ENCODE data around the gene AQP9.

AQP9 gene

GRCh38 chr15:58125333-58125732 lies 12.8 kb upstream of the AQP9 start:
- no peaks in the 10 kb centered on the region for H3K4me1 Mint-ChIP-seq
- DNase-seq (ENCODE audit: low spot score in 2 of 2) (no peak), ATAC-seq (no peak)
- H3K9me3 Mint-ChIP-seq = peaks cover 2% of the 10 kb centered on the region
- H3K36me3 Mint-ChIP-seq = no peaks in the 10 kb centered on the region
- H3K4me3 Mint-ChIP-seq = no peak overlapping the region
- H3K27ac Mint-ChIP-seq = no peak overlapping the region

GRCh38 chr15:58134886-58135285 lies 3.3 kb upstream of the AQP9 start:
- no peak for DNase-seq (ENCODE audit: low spot score in 2 of 2)
- Mint-ChIP-seq H3K4me3 (no peak overlapping the region), H3K36me3 (no peaks in the 10 kb centered on the region), H3K27ac (no peak overlapping the region), H3K4me1 (no peaks in the 10 kb centered on the region), H3K9me3 (no peaks in the 10 kb centered on the region)
- no peak for ATAC-seq

GRCh38 chr15:58135511-58136174 lies 2.5 kb upstream of the AQP9 start:
- H3K36me3 Mint-ChIP-seq = no peaks in the 10 kb centered on the region
- DNase-seq (ENCODE audit: low spot score in 2 of 2) = no peak
- H3K27ac Mint-ChIP-seq = no peak overlapping the region
- ATAC-seq = no peak
- no peak overlapping the region for H3K4me3 Mint-ChIP-seq
- no peaks in the 10 kb centered on the region for H3K4me1 Mint-ChIP-seq
- no peaks in the 10 kb centered on the region for H3K9me3 Mint-ChIP-seq

- Mint-ChIP-seq H3K27ac (no peak overlapping the region), H3K4me1 (no peaks in the 10 kb centered on the region), H3K36me3 (no peaks in the 10 kb centered on the region), H3K4me3 (no peak overlapping the region), H3K9me3 (no peaks in the 10 kb centered on the region)
- no peak for DNase-seq (ENCODE audit: low spot score in 2 of 2)
- ATAC-seq = no peak
Measured at GRCh38 chr15:58136731-58137130, 1.4 kb upstream of the AQP9 start.

GRCh38 chr15:58137686-58138085 lies 495 bp upstream of the AQP9 start:
- Mint-ChIP-seq H3K36me3 (no peaks in the 10 kb centered on the region), H3K27ac (no peak overlapping the region), H3K4me3 (no peak overlapping the region), H3K9me3 (no peaks in the 10 kb centered on the region), H3K4me1 (no peaks in the 10 kb centered on the region)
- DNase-seq (ENCODE audit: low spot score in 2 of 2) = no peak
- no peak for ATAC-seq

- no peak overlapping the region for H3K4me3 Mint-ChIP-seq
- no peaks in the 10 kb centered on the region for H3K4me1 Mint-ChIP-seq
- H3K27ac Mint-ChIP-seq = no peak overlapping the region
- DNase-seq (ENCODE audit: low spot score in 2 of 2) (no peak), ATAC-seq (no peak)
- no peaks in the 10 kb centered on the region for H3K36me3 Mint-ChIP-seq
- H3K9me3 Mint-ChIP-seq = no peaks in the 10 kb centered on the region
Measured at GRCh38 chr15:58139276-58139988, 1.3 kb downstream of the AQP9 start.

GRCh38 chr15:58139989-58140522 lies 1.9 kb downstream of the AQP9 start:
- ATAC-seq = no peak
- no peak overlapping the region for H3K27ac Mint-ChIP-seq

GRCh38 chr15:58141894-58142293 lies 3.7 kb downstream of the AQP9 start:
- Mint-ChIP-seq H3K9me3 (no peaks in the 10 kb centered on the region), H3K4me3 (no peak overlapping the region), H3K27ac (no peak overlapping the region), H3K4me1 (no peaks in the 10 kb centered on the region), H3K36me3 (no peaks in the 10 kb centered on the region)
- no peak for ATAC-seq
- DNase-seq (ENCODE audit: low spot score in 2 of 2) = no peak

More at GRCh38 chr15:58139989-58140522, 1.9 kb downstream of the AQP9 start:
- Mint-ChIP-seq H3K4me1 (no peaks in the 10 kb centered on the region), H3K36me3 (no peaks in the 10 kb centered on the region), H3K4me3 (no peak overlapping the region), H3K9me3 (no peaks in the 10 kb centered on the region)
- DNase-seq (ENCODE audit: low spot score in 2 of 2) = no peak

- no peaks in the 10 kb centered on the region for H3K9me3 Mint-ChIP-seq
Measured at GRCh38 chr15:58142827-58143461, 4.8 kb downstream of the AQP9 start.

GRCh38 chr15:58145606-58146005 lies 7.4 kb downstream of the AQP9 start:
- no peak overlapping the region for H3K27ac Mint-ChIP-seq
- H3K4me3 Mint-ChIP-seq = no peak overlapping the region
- ATAC-seq (no peak), DNase-seq (ENCODE audit: low spot score in 2 of 2) (no peak)
- no peaks in the 10 kb centered on the region for H3K36me3 Mint-ChIP-seq
- H3K9me3 Mint-ChIP-seq = no peaks in the 10 kb centered on the region
- no peaks in the 10 kb centered on the region for H3K4me1 Mint-ChIP-seq

More at GRCh38 chr15:58142827-58143461, 4.8 kb downstream of the AQP9 start:
- Mint-ChIP-seq H3K4me3 (no peak overlapping the region), H3K27ac (no peak overlapping the region), H3K36me3 (no peaks in the 10 kb centered on the region), H3K4me1 (no peaks in the 10 kb centered on the region)
- no peak for ATAC-seq
- no peak for DNase-seq (ENCODE audit: low spot score in 2 of 2)

- no peak overlapping the region for H3K27ac Mint-ChIP-seq
Measured at GRCh38 chr15:58146211-58146610, 8.0 kb downstream of the AQP9 start.

GRCh38 chr15:58146749-58147148 lies 8.6 kb downstream of the AQP9 start:
- Mint-ChIP-seq H3K27ac (no peak overlapping the region), H3K36me3 (no peaks in the 10 kb centered on the region), H3K4me3 (no peak overlapping the region), H3K9me3 (no peaks in the 10 kb centered on the region), H3K4me1 (no peaks in the 10 kb centered on the region)
- DNase-seq (ENCODE audit: low spot score in 2 of 2) = no peak
- no peak for ATAC-seq

More at GRCh38 chr15:58146211-58146610, 8.0 kb downstream of the AQP9 start:
- no peak overlapping the region for H3K4me3 Mint-ChIP-seq
- H3K4me1 Mint-ChIP-seq = no peaks in the 10 kb centered on the region
- ATAC-seq = no peak
- DNase-seq (ENCODE audit: low spot score in 2 of 2) = no peak
- H3K36me3 Mint-ChIP-seq = no peaks in the 10 kb centered on the region
- no peaks in the 10 kb centered on the region for H3K9me3 Mint-ChIP-seq

- H3K4me3 Mint-ChIP-seq = no peak overlapping the region
- H3K27ac Mint-ChIP-seq = no peak overlapping the region
- ATAC-seq (no peak), DNase-seq (ENCODE audit: low spot score in 2 of 2) (no peak)
- H3K36me3 Mint-ChIP-seq = no peaks in the 10 kb centered on the region
- H3K4me1 Mint-ChIP-seq = no peaks in the 10 kb centered on the region
- no peaks in the 10 kb centered on the region for H3K9me3 Mint-ChIP-seq
Measured at GRCh38 chr15:58147171-58147611, 9.0 kb downstream of the AQP9 start.

GRCh38 chr15:58148120-58148519 lies 9.9 kb downstream of the AQP9 start:
- DNase-seq (ENCODE audit: low spot score in 2 of 2) (no peak), ATAC-seq (no peak)
- no peak overlapping the region for H3K4me3 Mint-ChIP-seq
- no peak overlapping the region for H3K27ac Mint-ChIP-seq
- H3K4me1 Mint-ChIP-seq = no peaks in the 10 kb centered on the region
- no peaks in the 10 kb centered on the region for H3K36me3 Mint-ChIP-seq
- H3K9me3 Mint-ChIP-seq = no peaks in the 10 kb centered on the region

- ATAC-seq (no peak), DNase-seq (ENCODE audit: low spot score in 2 of 2) (no peak)
- Mint-ChIP-seq H3K36me3 (no peaks in the 10 kb centered on the region), H3K4me1 (no peaks in the 10 kb centered on the region), H3K4me3 (no peak overlapping the region), H3K9me3 (no peaks in the 10 kb centered on the region), H3K27ac (no peak overlapping the region)
Measured at GRCh38 chr15:58148633-58149445, 10.7 kb downstream of the AQP9 start.
